MCF 10A (cell line): ENCODE results near the gene MSI2. TPM values are rescaled to one million over a fixed set of nuclear protein-coding genes. Genes with fewer than 3 reads are reported as not detected.

ENCODE experiments used
- BruUV-seq: library from RNA; stranded (reverse); fragments of 400-500 nt; replicated peaks from 2 replicates; lab custom pipeline; 2021; lab: Mats Ljungman, UMichigan
- CTCF ChIA-PET: fragments of 300-600 bp; sonication (Branson Sonifier 250); formaldehyde crosslinking; extraction: SDS; loops from one replicate; lab custom pipeline; 2021; ENCODE audit warnings: antibody characterized with exemption, inconsistent platforms; lab: Yijun Ruan, JAX
- POLR2A ChIA-PET: fragments of 300-600, 350-650 bp; sonication (Branson Sonifier 250); formaldehyde crosslinking; extraction: SDS; loops from one replicate; lab custom pipeline; 2020; ENCODE audit warnings: antibody characterized with exemption, inconsistent platforms; lab: Yijun Ruan, JAX
- DNase-seq: peaks from one replicate; pipeline ENCODE4 v3.0.0-alpha.2; 2018; ENCODE audit not compliant: unreplicated experiment
- H3K27ac Mint-ChIP-seq: one replicate; pipeline ENCODE4 v1.8.0; 2022; ENCODE audit warnings: mild to moderate bottlenecking, low read depth, mixed read lengths; ENCODE audit not compliant: unreplicated experiment
- H3K27me3 Mint-ChIP-seq: one replicate; pipeline ENCODE4 v1.8.0; 2022; ENCODE audit warnings: mixed read lengths; ENCODE audit not compliant: insufficient read depth, unreplicated experiment
- H3K36me3 Mint-ChIP-seq: one replicate; pipeline ENCODE4 v1.8.0; 2022; ENCODE audit warnings: mild to moderate bottlenecking, moderate library complexity, mixed read lengths; ENCODE audit not compliant: insufficient read depth, unreplicated experiment
- H3K4me1 Mint-ChIP-seq: one replicate; pipeline ENCODE4 v1.8.0; 2022; ENCODE audit warnings: mixed read lengths; ENCODE audit not compliant: insufficient read depth, unreplicated experiment
- H3K4me3 Mint-ChIP-seq: one replicate; pipeline ENCODE4 v1.8.0; 2022; ENCODE audit warnings: mild to moderate bottlenecking, moderate library complexity, mixed read lengths; ENCODE audit not compliant: unreplicated experiment
- H3K9me3 Mint-ChIP-seq: one replicate; pipeline ENCODE4 v1.8.0; 2022; ENCODE audit warnings: mixed read lengths; ENCODE audit not compliant: unreplicated experiment
- intact Hi-C: fragments of 100-400 bp; cut with micrococcal nuclease; formaldehyde crosslinking; loops from 2 replicates; pipeline ENCODE4 v1.14.1; 2022
- total RNA-seq: library from RNA; stranded (reverse); gene quantifications from 2 replicates; pipeline ENCODE4 v1.2.3, GENCODE V29; 2022
- TF ChIP-seq, protein P1 (sequence below): fragments of 200-600 bp; IDR thresholded peaks from one replicate; pipeline ENCODE4 v1.8.0; 2022; ENCODE audit warnings: antibody characterized with exemption, mild to moderate bottlenecking; ENCODE audit not compliant: unreplicated experiment

The MSI2 gene
- total RNA-seq, 1 experiment from 2014 or later: 60.6 TPM

- peaks cover 17% of the 10 kb centered on the region for H3K36me3 Mint-ChIP-seq
- TF ChIP-seq, protein P1, sequence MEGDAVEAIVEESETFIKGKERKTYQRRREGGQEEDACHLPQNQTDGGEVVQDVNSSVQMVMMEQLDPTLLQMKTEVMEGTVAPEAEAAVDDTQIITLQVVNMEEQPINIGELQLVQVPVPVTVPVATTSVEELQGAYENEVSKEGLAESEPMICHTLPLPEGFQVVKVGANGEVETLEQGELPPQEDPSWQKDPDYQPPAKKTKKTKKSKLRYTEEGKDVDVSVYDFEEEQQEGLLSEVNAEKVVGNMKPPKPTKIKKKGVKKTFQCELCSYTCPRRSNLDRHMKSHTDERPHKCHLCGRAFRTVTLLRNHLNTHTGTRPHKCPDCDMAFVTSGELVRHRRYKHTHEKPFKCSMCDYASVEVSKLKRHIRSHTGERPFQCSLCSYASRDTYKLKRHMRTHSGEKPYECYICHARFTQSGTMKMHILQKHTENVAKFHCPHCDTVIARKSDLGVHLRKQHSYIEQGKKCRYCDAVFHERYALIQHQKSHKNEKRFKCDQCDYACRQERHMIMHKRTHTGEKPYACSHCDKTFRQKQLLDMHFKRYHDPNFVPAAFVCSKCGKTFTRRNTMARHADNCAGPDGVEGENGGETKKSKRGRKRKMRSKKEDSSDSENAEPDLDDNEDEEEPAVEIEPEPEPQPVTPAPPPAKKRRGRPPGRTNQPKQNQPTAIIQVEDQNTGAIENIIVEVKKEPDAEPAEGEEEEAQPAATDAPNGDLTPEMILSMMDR: no peak
- H3K27ac Mint-ChIP-seq: no peak overlapping the region
- BruUV-seq: no TSS peak
- no peak for DNase-seq
- no peaks in the 10 kb centered on the region for H3K9me3 Mint-ChIP-seq
- POLR2A ChIA-PET: no interaction called here
- H3K4me3 Mint-ChIP-seq: no peak overlapping the region
- H3K4me1 Mint-ChIP-seq: peaks cover 14% of the 10 kb centered on the region
- CTCF ChIA-PET: interaction anchor here (0.7 kb wide), 1 partner anchor 28 kb away, joined by 3 read pairs; no protein-coding TSS in a partner anchor
- no peaks in the 10 kb centered on the region for H3K27me3 Mint-ChIP-seq
- intact Hi-C loops: no loop called here
These were observed 298.7 kb downstream of the MSI2 start for GRCh38 chr17:57554826-57555635.

GRCh38 chr17:57555636-57556175 lies 299.4 kb downstream of the MSI2 start:
- DNase-seq: no peak
- no peak overlapping the region for H3K27ac Mint-ChIP-seq

GRCh38 chr17:57556320-57556719 lies 300.0 kb downstream of the MSI2 start:
- Mint-ChIP-seq H3K9me3 (no peaks in the 10 kb centered on the region), H3K4me1 (peaks cover 14% of the 10 kb centered on the region), H3K27me3 (no peaks in the 10 kb centered on the region), H3K4me3 (no peak overlapping the region), H3K27ac (peak overlapping the region; percentile 70), H3K36me3 (peaks cover 25% of the 10 kb centered on the region)
- no peak for DNase-seq
- CTCF ChIA-PET: interaction anchor here (0.5 to 1.1 kb wide), 2 partner anchors 313 to 442 kb away, joined by 5 read pairs; no protein-coding TSS in a partner anchor
- no TSS peak for BruUV-seq
- TF ChIP-seq, protein P1: no peak
- POLR2A ChIA-PET: interaction anchor here (1.3 kb wide), 1 partner anchor 22 kb away, joined by 4 read pairs; no protein-coding TSS in a partner anchor
- intact Hi-C loops: no loop called here

More at GRCh38 chr17:57555636-57556175, 299.4 kb downstream of the MSI2 start:
- no peak overlapping the region for H3K4me3 Mint-ChIP-seq
- CTCF ChIA-PET: interaction anchor here (1.1 kb wide), 1 partner anchor 313 kb away, joined by 5 read pairs; no protein-coding TSS in a partner anchor
- POLR2A ChIA-PET: no interaction called here
- BruUV-seq: no TSS peak
- no peaks in the 10 kb centered on the region for H3K27me3 Mint-ChIP-seq
- intact Hi-C loops: no loop called here
- H3K4me1 Mint-ChIP-seq: peaks cover 14% of the 10 kb centered on the region
- TF ChIP-seq, protein P1: no peak
- no peaks in the 10 kb centered on the region for H3K9me3 Mint-ChIP-seq
- H3K36me3 Mint-ChIP-seq: peaks cover 22% of the 10 kb centered on the region

DNA sequence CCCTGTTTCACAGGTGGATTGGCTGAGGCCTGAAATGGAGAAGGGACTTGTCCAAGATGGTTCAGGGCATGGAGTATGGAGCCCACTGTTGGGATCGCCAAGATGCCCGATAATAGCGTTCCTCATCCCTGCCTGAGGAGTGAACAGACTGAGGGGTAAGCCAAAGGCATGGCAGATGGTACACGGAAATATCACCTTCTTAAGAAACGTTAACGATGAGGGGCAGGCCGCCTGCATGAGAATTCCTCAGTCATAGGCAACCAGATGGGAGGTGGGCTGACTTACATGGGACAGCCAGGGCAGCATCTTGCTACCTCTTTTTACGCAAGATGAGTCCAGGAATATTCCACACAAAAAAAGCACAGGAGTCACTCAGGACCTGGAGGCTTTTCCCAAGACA lies 300.7 kb downstream of the MSI2 start:
- DNase-seq: no peak
- ChIA-PET POLR2A (interaction anchor here (0.7 to 1.3 kb wide), 2 partner anchors 12 to 21 kb away, joined by 3 to 4 read pairs; no protein-coding TSS in a partner anchor), CTCF (interaction anchor here (0.5 to 1.1 kb wide), 3 partner anchors 115 to 442 kb away, joined by 3 to 5 read pairs (median 5); no protein-coding TSS in a partner anchor)
- H3K4me1 Mint-ChIP-seq: peaks cover 14% of the 10 kb centered on the region
- no peaks in the 10 kb centered on the region for H3K9me3 Mint-ChIP-seq
- H3K4me3 Mint-ChIP-seq: peak overlapping the region; percentile 31
- peak overlapping the region; percentile 70 for H3K27ac Mint-ChIP-seq
- TF ChIP-seq, protein P1: no peak
- no peaks in the 10 kb centered on the region for H3K27me3 Mint-ChIP-seq
- intact Hi-C loops: no loop called here
- BruUV-seq: no TSS peak
- peaks cover 25% of the 10 kb centered on the region for H3K36me3 Mint-ChIP-seq
